Measurements from ENCODE around the gene CERK. TPM values are rescaled to one million over a fixed set of nuclear protein-coding genes. Genes with fewer than 3 reads are reported as not detected.

The CERK gene
- total RNA-seq, 1 experiment from 2014 or later: 30.9 TPM

- no TSS peak for BruUV-seq (replicated peaks)
- TF ChIP-seq SIN3A (IDR thresholded peaks at IDR 0.05; ENCODE audit: borderline replicate concordance, insufficient read depth, low read depth, low read length) (no peak), CTCF (IDR thresholded peaks at IDR 0.05) (no peak), REST (IDR thresholded peaks at IDR 0.05; ENCODE audit: insufficient read depth in 1 of 2, low read depth in 2 of 2, low read length in 1 of 2) (no peak), TCF7L2 (IDR thresholded peaks at IDR 0.05; ENCODE audit: low read depth, low read length) (no peak), POLR2AphosphoS5 (IDR thresholded peaks at IDR 0.05; ENCODE audit: low read depth, low read length) (no peak)
- no peaks in the 10 kb centered on the region for H3K27me3 ChIP-seq (ENCODE audit: control insufficient read depth, insufficient read depth, low read length)
- H3K27ac ChIP-seq (ENCODE audit: low read length): peak overlapping the region; percentile 77
- CTCF ChIA-PET: no interaction called here
- peak overlapping the region in 1 of 2 experiments; percentile 18; a peak in 1 of 4 replicates for H3K4me3 ChIP-seq (ENCODE audit: low read depth in 2 of 2, low read length in 2 of 2)
- no peaks in the 10 kb centered on the region for H3K36me3 ChIP-seq (ENCODE audit: control insufficient read depth, insufficient read depth, low read length)
- in situ Hi-C loops (cut with HindIII; ENCODE audit: low pct_unique_long_range_greater_than_20kb, low sequenced_read_pairs): no loop called here
- intact Hi-C loops (cut with micrococcal nuclease; ENCODE audit: unreplicated experiment): no loop called here
- peak; percentile 78 for DNase-seq (ENCODE audit: low read depth, low spot score)
- POLR2A ChIA-PET: no interaction called here
- ATAC-seq: peak; percentile 85
- peaks cover 20% of the 10 kb centered on the region for H3K4me1 ChIP-seq (ENCODE audit: control insufficient read depth, insufficient read depth, low read length)
- H3K9me3 ChIP-seq (ENCODE audit: control insufficient read depth, insufficient read depth, low read depth, low read length): no peaks in the 10 kb centered on the region
Measured at GRCh38 chr22:46754110-46754799, 16.2 kb upstream of the CERK start.

- H3K36me3 ChIP-seq (ENCODE audit: control insufficient read depth, insufficient read depth, low read length): no peaks in the 10 kb centered on the region
- H3K4me1 ChIP-seq (ENCODE audit: control insufficient read depth, insufficient read depth, low read length): peaks cover 17% of the 10 kb centered on the region
- ChIA-PET CTCF (no interaction called here), POLR2A (no interaction called here)
- in situ Hi-C loops (cut with HindIII; ENCODE audit: low pct_unique_long_range_greater_than_20kb, low sequenced_read_pairs): no loop called here
- no TSS peak for BruUV-seq (replicated peaks)
- H3K4me3 ChIP-seq (ENCODE audit: low read depth in 2 of 2, low read length in 2 of 2): no peak overlapping the region
- intact Hi-C loops (cut with micrococcal nuclease; ENCODE audit: unreplicated experiment): no loop called here
- TF ChIP-seq POLR2AphosphoS5 (IDR thresholded peaks at IDR 0.05; ENCODE audit: low read depth, low read length): no peak
- TF ChIP-seq CTCF (IDR thresholded peaks at IDR 0.05): no peak
- TF ChIP-seq REST (IDR thresholded peaks at IDR 0.05; ENCODE audit: insufficient read depth in 1 of 2, low read depth in 2 of 2, low read length in 1 of 2): no peak
- no peak for TF ChIP-seq TCF7L2 (IDR thresholded peaks at IDR 0.05; ENCODE audit: low read depth, low read length)
- TF ChIP-seq SIN3A (IDR thresholded peaks at IDR 0.05; ENCODE audit: borderline replicate concordance, insufficient read depth, low read depth, low read length): no peak
- no peaks in the 10 kb centered on the region for H3K9me3 ChIP-seq (ENCODE audit: control insufficient read depth, insufficient read depth, low read depth, low read length)
- H3K27ac ChIP-seq (ENCODE audit: low read length): peak overlapping the region; percentile 77
- ATAC-seq (no peak), DNase-seq (ENCODE audit: low read depth, low spot score) (no peak)
- no peaks in the 10 kb centered on the region for H3K27me3 ChIP-seq (ENCODE audit: control insufficient read depth, insufficient read depth, low read length)
Measured at GRCh38 chr22:46753761-46754109, 15.7 kb upstream of the CERK start.
